ENCODE data around the gene S1PR3.

DNA sequence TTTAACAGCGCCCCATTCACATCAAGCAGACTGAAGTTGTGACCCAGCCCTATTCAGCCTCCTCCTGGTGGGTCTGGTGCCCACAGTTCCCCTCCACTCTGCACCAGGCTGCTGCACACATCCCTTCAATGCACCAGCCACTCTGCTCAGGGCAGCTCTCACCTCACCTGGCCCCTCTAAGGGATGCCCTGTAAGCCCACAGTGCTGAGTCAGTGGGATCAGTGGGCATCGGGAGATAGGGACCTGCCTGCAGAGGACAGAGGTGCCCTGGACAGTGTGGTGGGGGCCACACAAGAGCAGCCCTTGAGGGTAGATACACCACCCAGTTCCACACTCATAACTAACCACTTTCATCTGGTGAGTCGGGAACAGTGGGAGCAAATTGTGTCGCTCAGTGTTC is 38.3 kb upstream of the S1PR3 start:
- TF ChIP-seq POLR2AphosphoS5 (IDR thresholded peaks at IDR 0.05; ENCODE audit: low read depth, low read length) (no peak), POLR2A (IDR thresholded peaks at IDR 0.05; ENCODE audit: low read depth, low read length) (no peak)
